ENCODE measurements around the gene APBA1.

Gene APBA1

GRCh38 chr9:69672596-69673310, 582 bp upstream of the APBA1 start:
- TF ChIP-seq MAX (IDR thresholded peaks at IDR 0.05; ENCODE audit: low read depth, low read length) (no peak), CTCF (IDR thresholded peaks at IDR 0.05; ENCODE audit: low read depth, low read length) (peak; percentile 59)
- DNase-seq (ENCODE audit: low read depth) = peak; percentile 61
- H3K4me3 ChIP-seq (ENCODE audit: low read depth, low read length) = no peak overlapping the region

- no peak for DNase-seq (ENCODE audit: low read depth)
- H3K4me3 ChIP-seq (ENCODE audit: low read depth, low read length) = no peak overlapping the region
- no peak for TF ChIP-seq MYC (IDR thresholded peaks at IDR 0.05; ENCODE audit: low read depth, low read length)
- TF ChIP-seq MAX (IDR thresholded peaks at IDR 0.05; ENCODE audit: low read depth, low read length) = no peak
- TF ChIP-seq POLR2A (IDR thresholded peaks at IDR 0.05; ENCODE audit: extremely low read depth, insufficient read length) = no peak
- TF ChIP-seq CTCF (IDR thresholded peaks at IDR 0.05; ENCODE audit: low read depth, low read length) = no peak
Observed at GRCh38 chr9:69671311-69671878, 776 bp downstream of the APBA1 start.

GRCh38 chr9:69667306-69667705, 4.9 kb downstream of the APBA1 start:
- no peak overlapping the region for H3K4me3 ChIP-seq (ENCODE audit: low read depth, low read length)
- no peak for DNase-seq (ENCODE audit: low read depth)
- TF ChIP-seq MYC (IDR thresholded peaks at IDR 0.05; ENCODE audit: low read depth, low read length) (no peak), MAX (IDR thresholded peaks at IDR 0.05; ENCODE audit: low read depth, low read length) (no peak), CTCF (IDR thresholded peaks at IDR 0.05; ENCODE audit: low read depth, low read length) (no peak), POLR2A (IDR thresholded peaks at IDR 0.05; ENCODE audit: extremely low read depth, insufficient read length) (no peak)

GRCh38 chr9:69660304-69660703, 11.9 kb downstream of the APBA1 start:
- H3K4me3 ChIP-seq (ENCODE audit: low read depth, low read length) = no peak overlapping the region
- TF ChIP-seq POLR2A (IDR thresholded peaks at IDR 0.05; ENCODE audit: extremely low read depth, insufficient read length) (no peak), CTCF (IDR thresholded peaks at IDR 0.05; ENCODE audit: low read depth, low read length) (no peak), MAX (IDR thresholded peaks at IDR 0.05; ENCODE audit: low read depth, low read length) (no peak), MYC (IDR thresholded peaks at IDR 0.05; ENCODE audit: low read depth, low read length) (no peak)
- DNase-seq (ENCODE audit: low read depth) = no peak

GRCh38 chr9:69658987-69659675, 13.0 kb downstream of the APBA1 start:
- TF ChIP-seq MYC (IDR thresholded peaks at IDR 0.05; ENCODE audit: low read depth, low read length) = no peak
- TF ChIP-seq MAX (IDR thresholded peaks at IDR 0.05; ENCODE audit: low read depth, low read length) = no peak
- TF ChIP-seq POLR2A (IDR thresholded peaks at IDR 0.05; ENCODE audit: extremely low read depth, insufficient read length) = no peak
- TF ChIP-seq CTCF (IDR thresholded peaks at IDR 0.05; ENCODE audit: low read depth, low read length) = no peak
- no peak overlapping the region for H3K4me3 ChIP-seq (ENCODE audit: low read depth, low read length)
- no peak for DNase-seq (ENCODE audit: low read depth)

Data from NB4 (cell line).